ENCODE results near the gene ADIPOR2.
"Not testable (repeated sequence)": the region's sequence is repeated elsewhere in the genome, so short reads cannot be mapped to it uniquely, and the experiment has no call there.

GRCh38 chr12:1710870-1711269, 20.0 kb downstream of the ADIPOR2 start:
- not testable (repeated sequence) for TF ChIP-seq CTCF (IDR thresholded peaks at IDR 0.05); POLR2A (IDR thresholded peaks at IDR 0.05); POLR2AphosphoS5 (IDR thresholded peaks at IDR 0.05; ENCODE audit: insufficient read depth in 1 of 2, low read depth in 1 of 2)
